K562 (cell line): ENCODE data around the gene PRRG4.

Source experiments
- ATF3 ChIP-seq, 2 experiments: fragments of 450-650 bp in 1 of 2; sonication (generic) in 1 of 2; formaldehyde crosslinking in 1 of 2; IDR thresholded peaks in 1 of 2; conservative IDR thresholded peaks in 1 of 2; 2 replicates each; pipeline versions ENCODE4 v1.6.1 to v1.8.1; 2016 to 2023; ENCODE audit warnings: mild to moderate bottlenecking in 2 of 2, moderate library complexity in 2 of 2, inconsistent platforms in 1 of 2, missing genetic modification reagents in 1 of 2
- ATF4 ChIP-seq: fragments of 450-650 bp; formaldehyde crosslinking; IDR thresholded peaks from 2 replicates; pipeline ENCODE4 v1.4.0; 2022; ENCODE audit warnings: mild to moderate bottlenecking, moderate library complexity
- BCL6 ChIP-seq: fragments of 250-450 bp; sonication (Bioruptor Pico); IDR thresholded peaks from 2 replicates; pipeline ENCODE4 v1.4.0; 2020
- CTCF ChIP-seq, 3 experiments: IDR thresholded peaks in 2 of 3; conservative IDR thresholded peaks in 1 of 3; 2 replicates each; pipeline ENCODE4 v1.5.1; 2011 to 2012; ENCODE audit warnings: low read length in 3 of 3, mild to moderate bottlenecking in 3 of 3, control low read depth in 2 of 3, improper control_type of control experiment in 1 of 3, inconsistent platforms in 1 of 3, low read depth in 1 of 3, mixed read lengths in 1 of 3, moderate library complexity in 1 of 3; ENCODE audit not compliant: insufficient read depth in 2 of 3
- ETV1 ChIP-seq: fragments of 450-650 bp; conservative IDR thresholded peaks from 2 replicates; pipeline ENCODE4 v1.6.1; 2016; ENCODE audit warnings: missing genetic modification characterization, control low read depth, low read depth, missing compliant biosample characterization
- EZH2 ChIP-seq: IDR thresholded peaks from 2 replicates; pipeline ENCODE4 v1.6.1; 2012; ENCODE audit warnings: low read depth, mild to moderate bottlenecking, inconsistent platforms, low read length, borderline replicate concordance
- POLR2AphosphoS5 ChIP-seq: IDR thresholded peaks from 2 replicates; pipeline ENCODE4 v1.6.1; 2011; ENCODE audit warnings: mild to moderate bottlenecking, low read depth, low read length, moderate library complexity; ENCODE audit not compliant: control insufficient read depth, insufficient read depth
- RB1 ChIP-seq: fragments of 450-650 bp; IDR thresholded peaks from 2 replicates; pipeline ENCODE4 v1.6.1; 2017; ENCODE audit warnings: low read depth, mild to moderate bottlenecking
- TFE3 ChIP-seq: fragments of 450-650 bp; formaldehyde crosslinking; IDR thresholded peaks from 2 replicates; pipeline ENCODE4 v1.4.0; 2020; ENCODE audit warnings: mild to moderate bottlenecking, mixed read lengths
- ZNF639 ChIP-seq, 2 experiments: fragments of 200-800 bp in 1 of 2; sonication (Bioruptor generic) in 1 of 2; sonication (generic) in 1 of 2; formaldehyde crosslinking in 1 of 2; IDR thresholded peaks in 1 of 2; conservative IDR thresholded peaks in 1 of 2; 2 replicates each; pipeline versions ENCODE4 v1.5.0 to v1.6.1; 2016 to 2020; ENCODE audit warnings: missing compliant biosample characterization in 1 of 2, missing genetic modification characterization in 1 of 2, missing genetic modification reagents in 1 of 2
- TF ChIP-seq, protein P1 (sequence below): sonication (generic); formaldehyde crosslinking; IDR thresholded peaks from 2 replicates; pipeline ENCODE4 v1.8.1; 2023; ENCODE audit warnings: mild to moderate bottlenecking, missing genetic modification reagents

GRCh38 chr11:32881286-32881685 lies 51.6 kb downstream of the PRRG4 start:
- TF ChIP-seq POLR2AphosphoS5 (no peak), CTCF (IDR thresholded peaks at IDR 0.05 in 2 of 3, conservative IDR thresholded peaks at IDR 0.05 in 1 of 3; ENCODE audit: insufficient read depth in 2 of 3, low read depth in 1 of 3, low read length in 3 of 3) (no peak), RB1 (no peak), ATF4 (CRISPR knock-in tag) (no peak), ATF3 (IDR thresholded peaks at IDR 0.05) (no peak), ATF3 (CRISPR knock-in tag; conservative IDR thresholded peaks at IDR 0.05) (no peak), ETV1 (tag) (no peak), ZNF639 (CRISPR knock-in tag; conservative IDR thresholded peaks at IDR 0.05 in 1 of 2, IDR thresholded peaks at IDR 0.05 in 1 of 2) (no peak), EZH2 (no peak), TFE3 (CRISPR knock-in tag) (no peak), BCL6 (CRISPR knock-in tag) (no peak)
- TF ChIP-seq, protein P1, sequence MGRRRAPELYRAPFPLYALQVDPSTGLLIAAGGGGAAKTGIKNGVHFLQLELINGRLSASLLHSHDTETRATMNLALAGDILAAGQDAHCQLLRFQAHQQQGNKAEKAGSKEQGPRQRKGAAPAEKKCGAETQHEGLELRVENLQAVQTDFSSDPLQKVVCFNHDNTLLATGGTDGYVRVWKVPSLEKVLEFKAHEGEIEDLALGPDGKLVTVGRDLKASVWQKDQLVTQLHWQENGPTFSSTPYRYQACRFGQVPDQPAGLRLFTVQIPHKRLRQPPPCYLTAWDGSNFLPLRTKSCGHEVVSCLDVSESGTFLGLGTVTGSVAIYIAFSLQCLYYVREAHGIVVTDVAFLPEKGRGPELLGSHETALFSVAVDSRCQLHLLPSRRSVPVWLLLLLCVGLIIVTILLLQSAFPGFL (CRISPR knock-in tag) = no peak
